GM12872 (cell line): ENCODE results near the gene RUFY1.

Source experiments
- CTCF ChIP-seq: IDR thresholded peaks from 3 replicates; pipeline ENCODE4 v1.5.1; 2011; ENCODE audit warnings: low read depth, mild to moderate bottlenecking, low read length, moderate library complexity; ENCODE audit not compliant: insufficient read depth

Gene RUFY1

GRCh38 chr5:179564526-179564925 lies 14.2 kb downstream of the RUFY1 start:
- no peak for TF ChIP-seq CTCF

GRCh38 chr5:179568721-179569120 lies 18.4 kb downstream of the RUFY1 start:
- no peak for TF ChIP-seq CTCF

GRCh38 chr5:179572386-179572785 lies 22.0 kb downstream of the RUFY1 start:
- no peak for TF ChIP-seq CTCF

GRCh38 chr5:179577286-179577960 lies 27.1 kb downstream of the RUFY1 start:
- no peak for TF ChIP-seq CTCF

GRCh38 chr5:179585941-179586401 lies 35.6 kb downstream of the RUFY1 start:
- TF ChIP-seq CTCF = no peak

- no peak for TF ChIP-seq CTCF
Observed at GRCh38 chr5:179588166-179588565, 37.8 kb downstream of the RUFY1 start.

- TF ChIP-seq CTCF = no peak
Observed at GRCh38 chr5:179595916-179596315, 45.6 kb downstream of the RUFY1 start.
